22Rv1 (cell line): ENCODE results near the gene VPS35.

Source experiments
- H3K27ac ChIP-seq: fragments of 450-650 bp; 2 replicates; pipeline ENCODE4 v1.5.1; 2017
- CTCF ChIP-seq: fragments of 450-650 bp; IDR thresholded peaks from 2 replicates; pipeline ENCODE4 v1.5.1; 2017; ENCODE audit warnings: mild to moderate bottlenecking
- ZFX ChIP-seq: fragments of 450-650 bp; IDR thresholded peaks from 2 replicates; pipeline ENCODE4 v1.6.1; 2017; ENCODE audit warnings: antibody characterized with exemption, borderline replicate concordance

Gene VPS35

GRCh38 chr16:46720619-46721018 is 31.6 kb upstream of the VPS35 start:
- no peak for TF ChIP-seq ZFX
- TF ChIP-seq CTCF, result no peak
- no peak overlapping the region for H3K27ac ChIP-seq

GRCh38 chr16:46719528-46719927 is 30.6 kb upstream of the VPS35 start:
- no peak overlapping the region for H3K27ac ChIP-seq
- TF ChIP-seq ZFX, result no peak
- no peak for TF ChIP-seq CTCF

- no peak overlapping the region for H3K27ac ChIP-seq
- no peak for TF ChIP-seq CTCF
Observed at GRCh38 chr16:46718214-46718613, 29.2 kb upstream of the VPS35 start.

- no peak overlapping the region for H3K27ac ChIP-seq
- TF ChIP-seq ZFX (no peak), CTCF (no peak)
Observed at GRCh38 chr16:46717692-46718091, 28.7 kb upstream of the VPS35 start.

- no peak for TF ChIP-seq CTCF
- no peak for TF ChIP-seq ZFX
- H3K27ac ChIP-seq, result no peak overlapping the region
Observed at GRCh38 chr16:46715769-46716305, 26.9 kb upstream of the VPS35 start.

- H3K27ac ChIP-seq, result no peak overlapping the region
- no peak for TF ChIP-seq ZFX
- TF ChIP-seq CTCF, result no peak
Observed at GRCh38 chr16:46714797-46715591, 26.0 kb upstream of the VPS35 start.

GRCh38 chr16:46713634-46714033 is 24.7 kb upstream of the VPS35 start:
- H3K27ac ChIP-seq, result no peak overlapping the region
- TF ChIP-seq CTCF (no peak), ZFX (no peak)
